ENCODE data around the gene MGST3. TPM values are rescaled to one million over a fixed set of nuclear protein-coding genes. Genes with fewer than 3 reads are reported as not detected.

The MGST3 gene
- total and polyA plus RNA-seq, 2 of the 13 experiments (the other 11 are each of a cell fraction or from before 2014, with no cell fraction given): 59.7 to 61.2 TPM

GRCh38 chr1:165697881-165698760 lies 67.1 kb downstream of the MGST3 start, which contains the start of gene ALDH9A1 (continued):
- TF ChIP-seq ZNF777 (CRISPR knock-in tag; IDR thresholded peaks at IDR 0.05) (peak; percentile 27; the same call in 1 of the 2 replicates), HDAC2 (CRISPR knock-in tag; IDR thresholded peaks at IDR 0.05) (peak; percentile 55; the same call in 1 of the 2 replicates), E2F5 (CRISPR knock-in tag; conservative IDR thresholded peaks at IDR 0.05) (0 out of 2 replicates have a peak, but pooled peaks have one; percentile 19), ZNF225 (CRISPR knock-in tag; IDR thresholded peaks at IDR 0.05) (peak; percentile 73; the same call in 1 of the 2 replicates), ZNF557 (CRISPR knock-in tag; IDR thresholded peaks at IDR 0.05) (peak; percentile 45; the same call in 1 of the 2 replicates), PATZ1 (CRISPR knock-in tag; IDR thresholded peaks at IDR 0.05) (peak; percentile 40), ZUFSP (CRISPR knock-in tag; IDR thresholded peaks at IDR 0.05; ENCODE audit: borderline replicate concordance) (no peak), SIX1 (CRISPR knock-in tag; IDR thresholded peaks at IDR 0.05; ENCODE audit: borderline replicate concordance) (no peak), SNAPC2 (CRISPR knock-in tag; IDR thresholded peaks at IDR 0.05) (no peak), SKI (IDR thresholded peaks at IDR 0.05; ENCODE audit: partially characterized antibody) (no peak), ZNF451 (CRISPR knock-in tag; IDR thresholded peaks at IDR 0.05) (no peak), PHF8 (CRISPR knock-in tag; IDR thresholded peaks at IDR 0.05) (peak; percentile 96), ARID5B (CRISPR knock-in tag; IDR thresholded peaks at IDR 0.05) (peak; percentile 25; the same call in 1 of the 2 replicates), NFATC3 (CRISPR knock-in tag; IDR thresholded peaks at IDR 0.05) (0 out of 2 replicates have a peak, but pooled peaks have one; percentile 71), ZNF775 (CRISPR knock-in tag; IDR thresholded peaks at IDR 0.05; ENCODE audit: borderline replicate concordance) (no peak), TIGD3 (CRISPR knock-in tag; IDR thresholded peaks at IDR 0.05; ENCODE audit: borderline replicate concordance) (no peak), NRL (CRISPR knock-in tag; IDR thresholded peaks at IDR 0.05; ENCODE audit: borderline replicate concordance) (peak; percentile 87), ADNP (CRISPR knock-in tag; IDR thresholded peaks at IDR 0.05) (no peak; the same call in 1 of the 2 replicates), ZNF33B (CRISPR knock-in tag; IDR thresholded peaks at IDR 0.05) (no peak)
